ENCODE measurements around the gene TRIM4.

DNA sequence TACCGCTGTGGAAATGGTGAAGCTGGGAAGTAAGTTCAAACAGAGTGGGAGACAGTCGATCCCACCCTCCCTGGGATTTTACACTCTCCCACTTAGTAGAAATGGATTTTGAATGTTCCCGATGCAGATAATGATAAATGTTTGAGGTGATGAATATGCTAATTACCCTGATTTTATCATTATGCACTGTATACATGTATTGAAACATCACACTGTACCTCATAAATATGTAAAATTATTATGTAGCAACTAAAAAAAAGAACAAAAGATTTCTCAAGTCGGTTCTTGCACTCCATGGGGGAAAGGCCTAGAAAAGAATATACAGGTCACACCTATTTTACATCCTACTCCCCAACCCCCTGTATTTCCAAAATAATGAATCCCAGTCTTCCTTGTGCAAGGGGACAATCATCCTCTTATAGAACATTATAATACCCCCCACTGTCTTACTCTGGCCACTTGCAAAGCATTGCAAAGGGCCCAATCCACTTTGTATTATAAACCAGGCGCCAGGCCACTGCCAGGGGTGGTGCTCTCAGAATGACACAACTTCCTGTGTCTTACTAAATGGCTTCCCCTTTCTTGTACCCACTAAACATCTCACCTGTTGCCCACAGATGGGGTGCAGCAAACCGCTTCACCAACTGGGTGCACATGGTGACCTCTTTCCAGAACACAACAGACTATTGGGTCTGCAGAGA is 21.9 kb downstream of the TRIM4 start:
- TF ChIP-seq EZH2phosphoT487 (IDR thresholded peaks at IDR 0.05; ENCODE audit: insufficient read depth, low read depth) (no peak), EZH2 (IDR thresholded peaks at IDR 0.05; ENCODE audit: insufficient read depth, poor library complexity, severe bottlenecking) (no peak)
